ENCODE measurements around the gene OPCML.

The OPCML gene

GRCh38 chr11:132448334-132448995 is 1083.8 kb downstream of the OPCML start:
- no peak for DNase-seq

- no peak for DNase-seq
Observed at GRCh38 chr11:132447761-132448160, 1084.5 kb downstream of the OPCML start.

DNA sequence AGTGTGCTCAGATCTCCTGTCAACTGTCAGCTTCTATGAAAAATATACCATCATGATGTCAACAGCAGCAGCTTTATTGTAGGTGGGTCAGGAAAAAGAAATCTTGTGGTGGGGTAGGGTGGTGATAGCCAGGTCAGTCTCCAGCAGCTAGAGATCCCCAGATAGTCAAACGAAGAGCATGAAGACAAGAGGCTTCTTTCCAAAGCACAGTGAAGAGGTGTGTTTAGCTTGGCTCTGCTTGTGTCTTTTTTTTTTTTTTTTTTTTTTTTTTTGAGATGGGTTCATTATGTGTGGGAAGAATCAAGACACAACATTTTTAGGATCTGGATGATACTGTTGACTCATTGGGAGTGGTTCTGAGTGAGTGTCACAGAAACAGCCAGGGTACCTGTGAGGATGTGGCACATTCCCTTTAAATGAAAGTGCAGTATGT is 1086.4 kb downstream of the OPCML start:
- DNase-seq: no peak

- DNase-seq: no peak
Observed at GRCh38 chr11:132444911-132445310, 1087.4 kb downstream of the OPCML start.

DNA sequence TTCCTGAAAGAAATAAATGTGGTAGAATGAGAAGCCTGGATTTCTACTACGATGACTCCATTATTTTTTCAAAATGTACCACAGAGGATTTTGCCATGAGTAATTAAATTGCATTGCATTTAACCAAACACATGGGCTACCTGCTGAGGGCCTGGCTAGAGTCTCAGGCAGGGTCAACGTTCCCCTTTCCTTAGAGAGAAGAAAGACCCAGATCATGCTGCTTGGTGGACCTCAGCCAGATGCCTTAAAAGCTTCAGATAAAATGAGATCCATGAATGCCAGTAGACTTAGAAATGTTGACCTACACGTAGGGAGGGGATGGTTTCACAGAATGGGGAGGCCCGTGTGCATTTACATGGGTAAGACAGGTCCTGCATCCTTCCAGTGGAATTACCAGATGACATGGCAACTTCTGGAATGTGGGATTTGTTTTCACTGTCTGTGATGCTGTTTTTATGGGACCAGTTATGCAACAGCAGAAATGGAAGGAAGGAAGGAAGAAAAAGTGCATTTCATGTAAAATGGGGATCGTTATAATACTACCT is 1092.5 kb downstream of the OPCML start:
- no peak for DNase-seq

DNA sequence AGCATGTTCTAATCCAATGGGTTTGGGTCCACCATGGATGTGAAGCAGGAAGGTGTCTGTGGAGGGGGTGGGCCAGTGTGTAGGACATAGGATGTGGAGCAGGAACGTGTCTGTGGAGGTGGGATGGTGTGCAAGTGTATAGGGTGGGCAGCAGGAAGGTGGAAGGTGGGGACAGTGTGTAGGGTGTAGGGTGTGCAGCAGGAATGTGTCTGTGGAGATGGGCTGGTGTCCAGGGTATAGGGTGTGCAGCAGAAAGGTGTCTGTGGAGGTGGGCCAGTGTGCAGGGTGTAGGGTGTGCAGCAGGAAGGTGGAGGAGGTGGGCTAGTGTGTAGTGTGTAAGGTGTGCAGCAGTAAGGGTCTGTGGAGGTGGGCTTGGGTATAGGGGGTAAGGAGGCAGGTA is 1093.9 kb downstream of the OPCML start:
- DNase-seq: no peak

DNA sequence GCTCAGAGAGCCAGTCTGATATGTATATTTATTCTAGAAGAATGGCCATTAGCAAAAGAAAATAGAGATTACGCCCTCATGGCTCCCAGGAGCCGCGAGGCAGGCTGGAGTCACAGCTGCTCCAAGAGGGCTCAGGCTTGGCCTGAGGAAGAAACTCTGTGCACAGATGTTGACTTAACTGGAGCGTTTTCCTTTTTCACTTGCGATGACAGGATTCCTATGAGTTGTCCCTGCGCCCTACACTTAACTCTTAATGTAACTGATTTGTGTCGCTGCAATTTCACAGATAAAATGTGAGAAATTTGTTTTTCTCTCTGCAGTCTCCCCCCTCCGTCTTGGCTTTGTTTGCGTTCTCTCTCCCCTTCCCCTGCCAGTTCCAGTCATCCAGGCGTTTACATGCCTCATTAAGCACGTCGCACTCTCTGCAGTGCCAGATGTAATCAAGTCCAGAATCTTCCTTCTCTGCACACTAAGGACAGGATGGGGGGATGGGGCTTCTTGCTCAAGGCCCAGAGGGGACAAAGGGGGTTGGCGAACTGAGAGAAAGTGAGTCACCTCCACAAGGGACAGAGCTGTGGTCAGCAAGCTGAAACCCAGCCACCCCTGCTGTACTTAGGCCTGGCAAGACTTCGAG is 1101.8 kb downstream of the OPCML start:
- DNase-seq: no peak

DNA sequence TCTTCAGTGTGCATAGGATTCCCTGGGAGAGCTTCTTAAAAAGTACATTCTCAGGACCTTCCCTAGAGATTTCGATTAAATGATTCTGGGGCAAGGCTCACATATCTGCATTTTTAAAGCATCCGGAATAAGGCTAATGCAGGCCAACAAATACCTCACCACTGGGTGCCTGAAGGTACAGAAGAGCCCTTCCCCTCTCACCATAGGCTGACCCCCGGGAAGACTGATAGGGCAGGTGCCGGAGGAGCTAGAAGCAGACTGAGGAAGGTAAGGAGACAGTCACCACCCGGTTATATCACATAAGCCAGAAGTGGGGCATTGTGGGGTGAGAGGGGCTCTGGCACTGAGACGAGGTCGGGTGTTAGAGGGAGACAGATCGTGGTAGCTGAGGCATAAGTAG is 1102.6 kb downstream of the OPCML start:
- DNase-seq: no peak

- no peak for DNase-seq
Observed at GRCh38 chr11:132427611-132428010, 1104.7 kb downstream of the OPCML start.

- DNase-seq: no peak
Observed at GRCh38 chr11:132424433-132424832, 1107.9 kb downstream of the OPCML start.

- DNase-seq: no peak
Observed at GRCh38 chr11:132423266-132423665, 1109.0 kb downstream of the OPCML start.

DNA sequence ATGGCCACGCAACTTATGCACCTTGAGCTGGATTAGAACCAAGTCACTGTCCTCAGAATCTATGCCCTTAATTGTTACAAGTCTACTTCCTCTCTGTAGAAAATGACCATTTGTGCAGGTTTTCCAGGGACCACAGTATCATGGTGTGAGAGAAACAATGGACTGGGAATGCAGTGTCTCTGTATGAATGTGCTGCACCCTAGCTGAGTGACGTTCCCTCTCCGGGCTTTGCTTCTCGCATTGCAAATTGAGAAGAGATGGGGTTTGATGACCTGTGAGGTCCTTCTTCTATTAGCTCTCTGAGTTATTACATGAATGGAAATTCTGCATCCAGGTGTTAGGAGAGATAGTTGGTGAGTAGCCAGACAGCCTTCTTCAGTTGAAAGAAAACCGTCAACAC is 1109.6 kb downstream of the OPCML start:
- DNase-seq: no peak

DNA sequence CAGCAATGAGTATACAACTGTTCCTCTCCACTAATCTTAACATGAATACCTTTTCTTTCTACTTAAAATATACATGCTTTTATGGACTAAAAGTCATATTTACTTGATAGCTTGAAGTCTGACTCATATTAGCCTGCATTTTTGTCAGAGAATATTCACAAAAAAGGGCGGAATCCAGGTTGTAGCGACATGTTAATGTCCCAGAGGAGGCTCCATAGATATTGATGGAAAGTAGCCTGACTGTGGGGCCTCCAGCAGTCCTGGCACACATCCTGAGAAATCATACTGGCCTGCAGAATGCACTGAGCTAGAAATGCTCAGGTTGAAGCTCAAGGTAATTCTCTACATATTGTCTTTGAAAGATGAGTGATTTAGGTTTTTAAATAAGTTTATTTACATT is 1110.7 kb downstream of the OPCML start:
- no peak for DNase-seq

GRCh38 chr11:132414451-132414850 is 1117.8 kb downstream of the OPCML start:
- no peak for DNase-seq

DNA sequence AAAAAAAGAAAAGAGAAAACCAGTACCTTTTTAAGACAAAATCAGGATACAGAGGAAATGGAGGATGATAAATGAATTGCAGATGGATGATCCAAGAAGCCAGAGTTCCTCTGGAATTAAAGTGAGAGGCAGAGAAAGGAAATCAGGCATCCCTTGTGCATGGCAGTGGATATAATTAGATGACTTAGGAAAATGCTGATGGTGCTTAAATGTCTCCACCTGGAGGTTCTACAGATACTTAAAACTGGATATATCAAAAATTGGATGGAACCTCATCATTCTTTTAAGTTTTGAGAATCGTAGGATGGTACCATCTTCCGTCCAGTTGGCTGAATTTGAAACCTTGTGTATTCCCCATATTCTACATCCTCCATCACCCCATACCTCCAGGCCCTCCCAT is 1121.9 kb downstream of the OPCML start:
- DNase-seq: no peak

- DNase-seq: no peak
Observed at GRCh38 chr11:132409573-132410355, 1122.5 kb downstream of the OPCML start.

DNA sequence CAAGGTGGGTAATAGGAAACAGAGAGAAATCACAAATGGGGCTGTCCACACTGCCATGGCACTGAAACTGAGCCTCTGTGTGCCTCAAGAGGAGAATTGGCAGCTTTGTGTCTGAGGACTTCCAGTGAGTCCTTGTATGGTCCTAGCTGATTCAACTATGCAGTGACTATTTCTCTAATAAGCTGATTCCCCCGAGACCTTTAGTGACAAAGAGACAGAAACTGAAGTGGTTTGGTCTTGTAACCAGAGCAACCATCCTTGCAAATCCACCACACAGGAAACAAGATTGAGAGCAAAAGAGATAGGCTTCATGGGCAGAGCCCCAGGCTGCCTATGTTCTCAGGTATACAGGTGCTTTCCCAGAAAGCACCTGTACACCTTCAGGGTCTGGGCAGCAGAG is 1123.4 kb downstream of the OPCML start:
- DNase-seq: no peak

DNA sequence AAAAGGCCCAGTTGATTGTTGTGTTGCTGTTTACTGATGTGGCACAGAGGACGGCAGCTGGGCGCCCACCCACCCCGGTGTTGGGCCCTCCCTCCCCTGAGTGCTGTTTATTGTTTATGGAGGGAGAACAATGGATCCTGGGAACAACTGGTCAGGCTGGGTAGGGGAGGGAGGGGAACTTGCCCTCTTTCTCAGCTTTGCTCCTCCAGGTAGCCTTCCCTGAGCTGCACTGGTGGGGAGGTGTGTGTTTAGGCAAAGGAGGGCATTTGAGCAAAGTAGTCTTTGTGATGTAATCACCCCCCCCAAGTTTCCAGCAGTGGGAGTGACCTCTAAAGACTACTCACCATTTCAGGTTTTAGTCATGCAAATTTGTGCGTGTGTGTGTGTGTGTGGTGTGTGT is 1126.6 kb downstream of the OPCML start:
- DNase-seq: no peak

DNA sequence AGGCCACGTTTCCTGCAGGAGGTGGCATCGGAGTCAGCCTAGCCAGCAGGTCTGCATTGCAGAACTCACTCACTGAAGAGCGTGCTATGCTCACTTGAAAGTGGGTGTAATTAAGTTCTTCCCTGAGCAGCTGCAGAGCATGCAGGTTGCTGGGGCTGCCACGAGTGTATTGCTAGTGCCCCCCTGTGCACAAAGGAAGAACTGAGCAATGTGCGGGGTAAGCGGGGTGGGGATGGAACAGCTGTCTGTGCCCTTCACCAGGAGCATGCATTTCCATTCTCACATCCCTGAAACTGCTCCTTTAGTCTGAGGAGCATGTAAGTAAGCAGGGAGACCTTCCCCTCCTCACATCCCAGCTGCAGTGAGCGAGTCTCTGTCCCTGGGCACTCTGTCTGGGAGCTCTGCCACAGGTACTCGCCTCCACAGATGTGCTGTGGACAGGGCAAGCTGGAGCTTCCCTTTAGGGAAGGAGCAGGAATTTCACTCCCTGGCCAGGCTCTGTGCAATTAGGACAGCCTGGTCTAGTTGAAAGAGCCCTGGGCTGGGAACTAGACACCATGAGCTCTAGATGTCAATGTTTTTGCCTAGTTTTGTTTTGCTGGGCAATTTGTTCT is 1130.1 kb downstream of the OPCML start:
- DNase-seq: peak; percentile 38

GRCh38 chr11:132396318-132396717 is 1136.0 kb downstream of the OPCML start:
- DNase-seq: no peak

- no peak for DNase-seq
Observed at GRCh38 chr11:132395434-132395833, 1136.9 kb downstream of the OPCML start.

DNA sequence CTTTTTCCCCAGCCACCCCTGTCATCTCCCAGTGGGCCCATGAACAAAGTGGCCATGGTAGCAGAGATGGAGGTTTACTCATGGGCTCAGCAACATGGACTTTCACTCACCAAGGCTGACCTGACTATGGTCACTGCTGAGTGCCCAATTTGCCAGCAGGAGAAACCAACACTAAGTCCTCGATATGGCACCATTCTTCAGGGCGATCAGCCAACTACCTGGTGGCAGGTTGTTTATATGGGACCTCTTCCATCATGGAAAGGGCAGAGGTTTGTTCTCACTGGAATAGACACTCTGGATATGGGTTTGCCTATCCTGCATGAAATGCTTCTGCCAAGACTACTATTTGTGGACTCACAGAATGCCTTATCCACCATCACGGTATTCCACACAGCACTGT is 1152.8 kb downstream of the OPCML start:
- DNase-seq: no peak

DNA sequence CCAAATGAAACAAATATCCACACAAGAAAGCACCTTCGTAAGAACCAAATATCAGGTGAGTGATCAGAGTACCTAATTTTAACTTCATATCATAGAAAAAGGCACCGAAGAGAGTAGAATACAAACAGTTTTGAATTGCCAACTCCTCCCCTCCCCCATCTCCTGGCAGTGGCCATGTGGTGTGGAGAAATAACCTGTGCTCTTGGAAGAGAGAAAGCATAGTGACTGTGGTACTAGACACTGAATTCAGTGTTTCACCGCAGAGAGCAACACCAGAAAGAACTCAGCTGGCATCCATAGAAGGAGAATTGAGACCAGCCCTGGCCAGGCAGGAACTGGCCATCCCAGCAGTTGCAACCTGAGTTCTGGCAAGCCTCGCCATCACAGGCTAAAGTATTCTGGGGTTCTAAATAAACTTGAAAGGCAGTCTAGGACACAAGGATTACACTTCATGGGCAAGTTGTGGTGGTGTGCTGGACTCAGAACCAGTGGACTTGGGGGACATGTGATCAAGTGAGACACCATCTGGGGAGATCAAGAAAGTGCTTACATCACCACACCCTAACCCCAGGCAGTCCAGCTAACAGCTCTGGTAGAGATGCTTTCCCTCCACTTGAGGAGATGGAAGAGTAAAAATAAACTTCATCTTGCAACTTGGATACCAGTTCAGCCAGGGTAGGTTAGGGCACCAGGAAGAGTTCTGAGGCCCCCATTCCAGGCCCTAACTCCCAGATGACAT is 1158.7 kb downstream of the OPCML start:
- DNase-seq: no peak
